ENCODE results near the gene CATSPER4. TPM values are rescaled to one million over a fixed set of nuclear protein-coding genes. Genes with fewer than 3 reads are reported as not detected.
A peak's percentile ranks its signal among the peaks of the same experiment; 100 is the strongest.

CATSPER4 gene
- total RNA-seq, 6 experiments from 2014 or later: not detected

- peak in 1 of 3 donors; percentile 6 for DNase-seq
- no peak for ATAC-seq
- no peak overlapping the region for H3K4me3 ChIP-seq
- intact Hi-C loops (cut with DNase I): no loop called here
- no peak overlapping the region for H3K27ac ChIP-seq
- H3K27me3 ChIP-seq: no peaks in the 10 kb centered on the region
- no peaks in the 10 kb centered on the region for H3K9me3 ChIP-seq
- H3K36me3 ChIP-seq: no peaks in the 10 kb centered on the region
- no peaks in the 10 kb centered on the region for H3K4me1 ChIP-seq
- 84% methylated on average over 6 of the region's 6 CpGs for WGBS (ENCODE audit: insufficient coverage, low coverage, low lambda C conversion rate, missing lambda C conversion rate)
- TF ChIP-seq CTCF (IDR thresholded peaks at IDR 0.05) (no peak), POLR2A (IDR thresholded peaks at IDR 0.05) (no peak)
Observed at GRCh38 chr1:26213335-26213905, 23.0 kb downstream of the CATSPER4 start.

- ATAC-seq: no peak
- 38% methylated on average over 3 of the region's 3 CpGs for WGBS (ENCODE audit: insufficient coverage, low coverage, low lambda C conversion rate, missing lambda C conversion rate)
- TF ChIP-seq CTCF (IDR thresholded peaks at IDR 0.05): no peak
- TF ChIP-seq POLR2A (IDR thresholded peaks at IDR 0.05): no peak
- no peaks in the 10 kb centered on the region for H3K27me3 ChIP-seq
- no peak for DNase-seq
- intact Hi-C loops (cut with DNase I): no loop called here
- no peaks in the 10 kb centered on the region for H3K9me3 ChIP-seq
- no peaks in the 10 kb centered on the region for H3K4me1 ChIP-seq
- H3K36me3 ChIP-seq: no peaks in the 10 kb centered on the region
- H3K4me3 ChIP-seq: no peak overlapping the region
- no peak overlapping the region for H3K27ac ChIP-seq
Observed at GRCh38 chr1:26215246-26215645, 24.8 kb downstream of the CATSPER4 start.

GRCh38 chr1:26218906-26219494 lies 28.6 kb downstream of the CATSPER4 start:
- no peak overlapping the region for H3K4me3 ChIP-seq
- intact Hi-C loops (cut with DNase I): no loop called here
- H3K9me3 ChIP-seq: no peaks in the 10 kb centered on the region
- WGBS (ENCODE audit: insufficient coverage, low coverage, low lambda C conversion rate, missing lambda C conversion rate): 47% methylated on average over 6 of the region's 11 CpGs
- no peaks in the 10 kb centered on the region for H3K27me3 ChIP-seq
- H3K36me3 ChIP-seq: no peaks in the 10 kb centered on the region
- ATAC-seq: peak; percentile 46 to 84 (median 67)
- peak in 1 of 3 donors; percentile 68 for DNase-seq
- no peak for TF ChIP-seq CTCF (IDR thresholded peaks at IDR 0.05)
- no peak for TF ChIP-seq POLR2A (IDR thresholded peaks at IDR 0.05)
- no peak overlapping the region for H3K27ac ChIP-seq
- no peaks in the 10 kb centered on the region for H3K4me1 ChIP-seq

DNA sequence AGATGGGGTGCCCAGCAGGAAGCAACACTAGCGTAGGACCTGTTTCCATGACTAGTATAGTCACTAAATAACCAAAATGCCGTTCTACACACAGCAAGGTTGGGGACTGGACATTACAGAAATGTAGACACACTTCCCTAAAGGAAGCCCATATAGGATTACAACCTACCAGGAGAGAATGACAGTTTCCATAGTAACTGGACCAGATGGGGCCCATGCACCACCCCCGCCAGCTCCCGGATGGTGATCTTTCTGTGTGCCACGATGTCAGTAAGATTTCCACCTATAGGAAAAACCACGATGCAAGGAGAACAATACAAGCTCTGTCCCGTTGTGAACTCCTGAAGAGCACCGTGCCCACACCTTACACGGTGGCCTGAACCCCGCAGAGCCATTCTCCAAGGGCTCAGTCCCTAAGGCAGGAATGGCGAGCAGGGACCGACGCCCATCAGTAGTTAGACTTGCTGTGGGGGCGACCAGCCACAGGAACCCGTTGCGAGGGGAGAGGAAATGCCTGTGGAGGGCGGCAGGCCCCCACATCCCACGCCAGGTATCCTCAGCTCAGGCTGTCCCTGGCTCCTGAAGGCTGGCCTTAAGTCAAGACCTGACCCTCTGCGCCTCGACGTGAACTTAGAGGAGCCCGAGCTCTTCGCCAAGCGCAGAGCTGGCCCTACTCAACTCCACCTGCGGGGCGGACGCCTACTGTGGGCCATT lies 30.0 kb downstream of the CATSPER4 start:
- no peak overlapping the region for H3K4me3 ChIP-seq
- no peak for DNase-seq
- H3K4me1 ChIP-seq: no peaks in the 10 kb centered on the region
- intact Hi-C loops (cut with DNase I): no loop called here
- TF ChIP-seq POLR2A (IDR thresholded peaks at IDR 0.05) (no peak), CTCF (IDR thresholded peaks at IDR 0.05) (no peak)
- no peaks in the 10 kb centered on the region for H3K36me3 ChIP-seq
- WGBS (ENCODE audit: insufficient coverage, low coverage, low lambda C conversion rate, missing lambda C conversion rate): 91% methylated on average over 12 of the region's 27 CpGs
- H3K27ac ChIP-seq: no peak overlapping the region
- no peak for ATAC-seq
- H3K27me3 ChIP-seq: no peaks in the 10 kb centered on the region
- H3K9me3 ChIP-seq: no peaks in the 10 kb centered on the region

Data from right lobe of liver (tissue), 6 donors.